Fibroblast of upper back skin (primary cell): ENCODE results near the gene CEP295NL.
"Not testable (repeated sequence)": the region's sequence is repeated elsewhere in the genome, so short reads cannot be mapped to it uniquely, and the experiment has no call there.

ENCODE experiments used
- DNase-seq: peaks from one replicate; pipeline ENCODE4 v3.0.0-alpha.2; 2013

The CEP295NL gene, protein sequence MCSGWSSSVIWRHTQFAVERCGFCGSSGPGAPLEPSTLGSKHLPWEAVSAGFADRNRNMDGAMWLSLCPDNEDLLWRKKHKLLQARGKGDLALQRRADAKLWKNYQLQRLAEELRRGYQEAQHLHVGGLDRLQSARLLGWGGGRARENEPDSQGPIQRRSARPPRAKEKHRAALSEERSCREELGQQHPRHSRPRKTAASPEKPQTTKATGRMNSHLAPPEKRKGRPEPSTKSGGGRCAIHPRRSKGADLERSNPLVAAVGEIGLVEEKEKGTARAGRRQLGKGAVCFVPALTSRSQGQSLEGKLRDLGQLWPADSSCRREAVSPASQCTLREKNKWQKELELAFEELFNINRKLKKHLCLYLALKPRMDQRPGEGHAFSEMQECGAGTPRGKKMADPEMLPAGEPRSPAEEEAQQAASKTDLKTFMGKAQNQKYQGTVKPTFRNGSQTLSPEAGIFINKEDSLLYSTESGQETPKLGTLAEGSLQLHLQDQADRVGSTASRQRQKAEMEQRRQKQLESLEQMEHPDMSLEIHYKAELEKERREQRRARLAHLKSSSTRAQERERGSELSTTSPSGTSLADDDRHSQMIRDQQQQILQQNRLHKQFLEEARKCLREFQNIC

DNA sequence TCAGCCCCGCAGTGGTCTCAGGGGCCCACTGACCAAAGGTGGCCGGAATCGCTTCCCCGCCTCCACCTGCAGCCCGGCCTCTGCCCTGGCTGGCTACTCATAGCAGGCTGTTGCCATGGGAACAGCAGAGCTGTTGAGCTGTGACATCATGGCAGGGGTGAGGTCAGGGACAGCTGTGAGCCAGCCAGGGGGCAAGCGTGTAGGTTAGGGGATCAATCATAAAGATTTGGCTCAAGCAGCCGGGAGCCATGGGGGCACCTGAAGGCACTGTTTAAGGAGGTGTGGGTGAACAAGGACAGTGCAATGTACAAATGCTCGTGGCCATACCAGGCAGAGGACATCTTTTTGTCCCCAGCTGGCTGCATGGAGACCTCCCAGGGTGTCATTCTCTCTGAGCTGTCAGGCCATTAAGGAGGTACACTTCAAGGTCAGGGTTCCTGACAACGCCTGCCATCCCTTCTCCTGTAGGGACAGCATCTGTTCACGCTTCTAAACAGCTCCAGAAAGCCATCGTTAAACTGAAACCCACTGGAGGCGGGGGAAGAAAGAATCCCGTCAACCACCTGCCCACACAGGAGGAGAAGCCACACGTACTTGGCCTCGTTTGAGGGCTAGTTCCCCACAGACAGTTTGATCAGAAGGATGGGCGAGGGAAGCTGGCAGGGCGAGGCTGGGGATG is at the start of gene CEP295NL:
Gene CEP295NL (minus strand): TSS at position 101 of the 679 bp plus-strand sequence. CDS start 1,373 bp downstream, outside the sequence.
- no peak for DNase-seq

DNA sequence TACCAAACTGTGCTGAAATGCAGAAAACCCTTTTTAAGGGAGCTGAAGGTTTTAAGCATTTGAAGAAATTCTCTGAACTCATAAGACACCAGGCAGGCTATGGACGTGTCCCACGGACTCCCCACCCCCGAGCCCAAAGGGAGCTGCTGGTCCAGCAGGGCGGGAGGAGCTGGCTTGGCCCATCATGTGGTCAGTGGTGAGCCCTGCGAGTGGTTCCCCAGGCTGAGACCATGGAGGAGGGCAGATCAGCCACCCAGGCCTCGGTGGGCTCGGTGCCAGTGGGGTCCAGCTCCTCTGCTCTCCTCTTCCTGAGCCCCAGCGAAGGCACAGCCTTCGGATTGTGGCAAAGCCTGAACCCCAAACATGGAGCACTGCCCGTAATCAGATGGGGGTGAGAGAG is 49.7 kb upstream of the CEP295NL start:
- no peak for DNase-seq

DNA sequence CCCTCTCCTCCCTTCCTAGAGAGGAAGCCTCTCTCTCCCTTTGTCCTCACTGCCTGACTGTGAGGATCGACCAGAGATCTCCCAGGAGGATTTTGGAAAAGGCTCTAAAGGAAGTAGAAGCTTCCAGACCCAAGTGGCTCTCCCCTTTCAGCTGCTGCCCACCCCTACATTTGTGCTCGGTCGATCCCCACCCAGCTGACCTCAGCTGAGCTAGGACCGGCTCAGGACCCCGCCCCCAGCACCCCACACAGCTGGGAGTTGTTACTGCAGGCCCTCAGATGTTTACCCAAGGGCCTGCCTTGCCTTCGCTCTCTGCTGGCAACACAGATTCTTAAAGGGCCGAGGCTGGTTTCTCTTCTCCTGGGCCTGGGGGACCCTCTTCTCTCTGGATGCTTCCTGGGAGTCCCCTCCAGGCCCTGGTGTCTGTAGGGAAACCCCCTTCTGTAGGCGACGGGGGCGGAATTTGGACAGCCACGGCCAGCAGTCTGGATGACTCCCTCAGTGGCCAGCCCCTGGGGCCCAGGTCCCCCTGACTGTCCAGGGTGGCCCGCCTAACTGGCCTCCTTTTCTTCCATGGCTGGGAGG is 49.1 kb upstream of the CEP295NL start:
- peak; percentile 15 for DNase-seq

DNA sequence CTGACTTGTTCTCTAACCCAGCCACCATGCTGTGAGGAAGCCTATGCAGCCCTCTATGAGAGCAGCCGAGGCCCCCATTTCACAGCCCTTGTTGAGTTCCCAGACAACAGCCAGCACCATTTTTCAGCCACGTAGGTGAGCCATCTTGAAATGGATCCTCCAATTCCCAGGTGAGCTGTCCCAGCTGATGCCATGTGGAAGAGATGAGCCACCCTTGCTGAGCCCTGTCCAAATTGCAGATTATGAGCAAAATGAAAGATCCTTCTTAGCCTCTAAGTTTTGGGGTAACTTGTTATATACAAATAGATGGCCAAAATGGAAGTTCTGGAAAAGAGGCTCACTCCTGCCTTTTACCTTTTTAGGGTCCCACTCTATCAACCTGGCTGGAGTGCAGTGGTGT is 47.9 kb upstream of the CEP295NL start:
- no peak for DNase-seq

DNA sequence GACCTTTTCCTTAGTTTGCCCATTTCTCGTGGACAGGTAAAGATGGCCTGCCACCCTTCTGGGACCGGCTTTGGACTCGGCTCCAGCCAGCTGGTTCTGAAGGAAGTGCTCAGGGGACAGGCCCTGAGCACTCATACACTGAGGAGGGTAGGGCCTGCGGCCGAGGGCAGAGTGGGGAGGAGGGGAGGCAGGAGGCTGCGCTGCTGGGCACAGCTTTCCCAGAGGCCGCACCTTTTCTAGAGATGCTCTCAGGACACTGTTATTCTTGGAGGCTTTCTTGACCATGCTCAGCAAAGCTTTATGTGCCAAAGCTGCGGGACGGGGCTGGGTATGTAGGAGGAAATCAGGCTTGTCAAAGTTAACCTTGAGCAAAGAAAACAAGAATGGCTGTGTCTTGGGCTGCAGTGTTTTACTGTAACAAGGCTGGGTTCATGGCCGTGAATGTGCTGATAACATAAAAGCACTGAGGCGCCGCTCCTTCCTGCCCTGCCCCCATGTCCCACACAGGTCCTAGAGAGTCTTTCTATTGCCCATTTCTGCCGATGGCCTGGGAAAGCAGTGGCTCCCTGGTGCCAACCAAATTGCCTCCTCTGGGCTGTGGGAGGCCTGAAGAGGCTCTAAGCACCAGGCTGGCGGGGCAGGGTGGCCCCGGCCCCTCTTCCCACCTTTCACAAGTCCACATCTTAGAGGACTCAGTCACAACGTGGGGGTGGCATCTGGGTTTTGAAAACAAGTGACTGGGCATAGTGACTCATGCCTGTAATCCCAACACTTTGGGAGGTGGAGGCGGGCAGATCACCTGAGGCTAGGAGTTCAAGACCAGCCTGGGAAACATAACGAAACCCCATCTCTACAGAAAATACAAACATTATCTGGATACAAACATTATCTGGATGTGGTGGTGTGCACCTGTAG is 44.5 kb upstream of the CEP295NL start:
- DNase-seq, result no peak

DNA sequence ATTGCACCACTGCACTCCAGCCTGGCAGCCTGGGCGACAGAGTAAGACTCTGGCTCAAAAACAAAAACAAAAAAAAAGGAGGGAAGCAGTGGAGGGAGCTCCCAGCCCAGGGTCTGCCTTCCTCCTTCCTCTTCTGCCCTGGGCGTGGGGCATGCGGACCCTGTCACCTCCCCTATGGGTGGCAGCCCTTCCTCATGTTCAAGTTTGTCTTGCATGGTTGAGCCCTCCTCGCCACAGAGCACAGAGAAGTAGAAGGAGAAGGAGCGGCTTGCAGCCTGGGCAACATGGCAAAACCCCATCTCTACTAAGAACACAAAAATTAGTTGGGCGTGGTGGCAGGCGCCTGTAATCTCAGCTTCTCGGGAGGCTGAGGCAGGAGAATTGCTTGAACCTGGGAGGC is 43.6 kb upstream of the CEP295NL start:
- no peak for DNase-seq

DNA sequence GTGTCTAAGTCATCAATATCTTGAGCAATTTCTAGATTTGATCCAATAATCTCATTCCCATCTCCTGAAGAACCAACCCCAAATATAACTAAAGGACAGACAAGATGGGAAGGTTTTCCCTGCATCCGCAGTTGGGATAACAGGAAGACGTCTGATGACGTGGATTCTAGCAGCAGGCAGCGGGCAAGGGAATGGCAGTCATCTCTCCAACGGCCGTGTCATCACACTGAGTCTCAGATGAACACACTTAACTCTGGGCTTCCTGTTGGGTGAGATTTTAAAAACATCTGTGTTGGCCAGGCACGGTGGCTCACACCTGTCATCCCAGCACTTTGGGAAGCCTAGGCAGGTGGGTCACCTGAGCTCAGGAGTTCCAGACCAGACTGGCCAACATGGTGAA is 43.1 kb upstream of the CEP295NL start:
- no peak for DNase-seq

DNA sequence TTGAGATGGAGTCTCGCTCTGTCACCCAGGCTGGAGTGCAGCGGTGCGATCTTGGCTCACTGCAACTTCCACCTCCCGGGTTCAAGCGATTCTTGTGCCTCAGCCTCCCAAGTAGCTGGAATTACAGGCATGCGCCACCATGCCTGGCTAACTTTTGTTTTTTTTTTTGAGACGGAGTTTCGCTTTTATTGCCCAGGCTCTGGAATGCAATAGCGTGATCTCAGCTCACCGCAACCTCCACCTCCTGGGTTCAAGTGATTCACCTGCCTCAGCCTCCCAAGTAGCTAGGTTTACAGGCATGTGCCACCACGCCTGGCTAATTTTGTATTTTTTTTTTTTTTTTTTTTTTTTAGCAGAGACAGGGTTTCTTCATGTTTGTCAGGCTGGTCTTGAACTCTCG is 42.5 kb upstream of the CEP295NL start:
- not testable (repeated sequence) for DNase-seq

DNA sequence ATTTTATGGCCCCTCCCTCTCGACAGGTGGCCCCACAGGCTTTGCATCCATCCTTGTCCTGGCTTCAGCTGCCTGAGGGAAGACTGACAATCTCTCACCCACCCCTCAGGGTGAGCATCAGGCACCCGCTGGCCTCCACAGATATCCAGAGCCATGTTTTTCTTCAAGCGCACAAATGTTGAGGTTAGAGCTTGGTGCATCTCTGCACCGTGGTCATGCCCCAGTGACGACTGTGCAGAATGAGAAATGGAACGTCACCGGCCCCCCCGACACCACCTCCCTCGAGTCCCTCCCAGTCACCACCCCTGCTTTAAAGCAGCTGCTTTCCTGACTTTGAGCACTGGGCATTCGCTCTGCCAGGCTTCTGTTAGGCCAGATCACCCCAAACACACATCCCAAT is 42.0 kb upstream of the CEP295NL start:
- no peak for DNase-seq

DNA sequence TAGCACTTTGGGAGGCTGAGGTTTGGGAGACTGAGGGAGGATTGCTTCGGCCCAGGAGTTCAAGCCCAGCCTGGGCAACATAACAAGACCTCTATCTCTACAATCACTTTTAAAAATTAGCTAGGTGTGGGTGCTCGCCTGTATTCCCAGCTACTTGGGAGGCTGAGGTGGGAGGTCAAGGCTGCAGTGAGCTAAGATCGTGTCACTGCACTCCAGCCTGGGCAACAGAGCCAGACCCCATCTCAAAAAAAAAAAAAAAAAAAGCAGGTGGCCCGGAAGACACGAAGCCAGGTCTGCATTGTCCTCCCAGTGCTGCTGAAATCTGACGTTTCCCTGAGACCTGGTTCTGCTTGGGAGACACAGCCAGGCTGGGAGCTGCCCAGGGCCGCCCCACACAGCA is 41.0 kb upstream of the CEP295NL start:
- DNase-seq, result no peak

DNA sequence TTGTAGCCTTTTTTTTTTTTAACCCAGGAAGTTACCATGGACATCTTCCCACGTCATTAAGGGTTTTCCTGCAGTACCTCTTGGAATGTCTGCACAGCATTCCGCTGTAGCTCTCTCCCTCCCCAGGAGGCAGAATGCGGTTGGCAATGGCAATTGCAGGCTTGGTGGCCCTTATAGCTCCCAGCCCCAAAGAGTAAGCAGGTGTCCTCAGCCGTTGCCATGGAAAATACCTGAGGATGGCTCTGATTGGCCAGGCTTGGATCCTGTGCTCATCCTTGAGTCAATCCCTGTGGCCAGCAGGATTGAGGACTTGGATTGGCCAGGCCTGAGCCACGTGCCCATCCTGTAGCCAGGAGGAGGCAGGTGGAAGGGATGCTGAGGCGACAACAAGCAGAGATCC is 37.7 kb upstream of the CEP295NL start:
- DNase-seq, result peak; percentile 78

DNA sequence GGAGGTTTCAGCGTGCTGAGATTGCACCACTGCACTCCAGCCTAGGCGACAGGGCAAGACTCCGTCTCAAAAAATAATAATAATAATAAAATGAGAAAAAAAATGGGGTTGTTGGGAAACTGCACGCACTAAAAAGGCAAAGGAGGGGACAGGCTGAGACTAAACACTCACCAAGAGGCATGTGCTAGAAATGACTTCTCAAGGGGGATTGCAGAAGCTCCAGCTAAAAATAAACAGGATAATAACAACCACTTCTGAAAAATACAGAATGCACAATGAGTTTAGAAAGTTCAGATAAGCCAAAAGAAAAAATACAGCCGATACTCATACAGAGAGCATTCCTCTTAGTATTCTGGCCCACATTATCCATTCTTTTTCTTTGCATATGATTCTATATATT is 37.3 kb upstream of the CEP295NL start:
- DNase-seq, result no peak

DNA sequence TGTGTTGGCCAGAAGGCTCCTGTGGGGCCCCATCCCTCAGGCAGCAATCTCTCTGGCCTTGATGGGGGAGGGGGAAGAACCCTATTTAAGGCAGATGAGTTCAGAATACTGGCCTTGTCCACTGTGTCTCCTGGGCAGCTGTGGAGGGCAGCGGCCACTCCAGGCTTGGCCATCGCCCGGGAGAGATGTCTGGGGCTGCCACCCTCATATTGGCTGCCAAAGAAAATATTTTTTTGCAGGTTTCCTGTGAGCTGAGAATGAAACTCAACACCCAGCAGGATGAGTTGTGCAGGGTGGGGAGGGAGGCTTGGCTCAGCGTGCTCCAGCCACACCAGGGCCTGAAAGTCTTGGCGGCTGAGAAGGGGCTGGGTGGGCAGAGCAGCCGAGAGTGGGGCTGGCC is 36.6 kb upstream of the CEP295NL start:
- DNase-seq, result no peak

DNA sequence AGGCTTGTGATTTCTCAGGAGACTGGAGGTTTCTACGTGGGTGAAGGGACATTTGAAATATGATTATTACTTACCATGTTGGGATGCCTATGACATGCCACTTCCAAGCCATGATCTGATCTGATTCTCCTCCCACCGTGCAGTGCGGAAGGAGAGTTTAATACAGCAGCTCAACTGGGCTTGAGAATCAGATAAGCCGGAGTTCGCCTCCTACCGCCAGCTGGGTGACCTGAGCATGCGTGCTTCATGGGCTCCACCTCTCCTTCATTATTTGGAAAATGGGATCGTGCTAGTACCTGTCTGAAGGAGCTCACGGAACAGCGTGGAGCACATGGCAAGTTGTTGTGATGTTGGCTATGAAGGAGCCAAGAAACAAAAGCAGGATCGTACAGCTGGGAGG is 34.6 kb upstream of the CEP295NL start:
- DNase-seq, result no peak

DNA sequence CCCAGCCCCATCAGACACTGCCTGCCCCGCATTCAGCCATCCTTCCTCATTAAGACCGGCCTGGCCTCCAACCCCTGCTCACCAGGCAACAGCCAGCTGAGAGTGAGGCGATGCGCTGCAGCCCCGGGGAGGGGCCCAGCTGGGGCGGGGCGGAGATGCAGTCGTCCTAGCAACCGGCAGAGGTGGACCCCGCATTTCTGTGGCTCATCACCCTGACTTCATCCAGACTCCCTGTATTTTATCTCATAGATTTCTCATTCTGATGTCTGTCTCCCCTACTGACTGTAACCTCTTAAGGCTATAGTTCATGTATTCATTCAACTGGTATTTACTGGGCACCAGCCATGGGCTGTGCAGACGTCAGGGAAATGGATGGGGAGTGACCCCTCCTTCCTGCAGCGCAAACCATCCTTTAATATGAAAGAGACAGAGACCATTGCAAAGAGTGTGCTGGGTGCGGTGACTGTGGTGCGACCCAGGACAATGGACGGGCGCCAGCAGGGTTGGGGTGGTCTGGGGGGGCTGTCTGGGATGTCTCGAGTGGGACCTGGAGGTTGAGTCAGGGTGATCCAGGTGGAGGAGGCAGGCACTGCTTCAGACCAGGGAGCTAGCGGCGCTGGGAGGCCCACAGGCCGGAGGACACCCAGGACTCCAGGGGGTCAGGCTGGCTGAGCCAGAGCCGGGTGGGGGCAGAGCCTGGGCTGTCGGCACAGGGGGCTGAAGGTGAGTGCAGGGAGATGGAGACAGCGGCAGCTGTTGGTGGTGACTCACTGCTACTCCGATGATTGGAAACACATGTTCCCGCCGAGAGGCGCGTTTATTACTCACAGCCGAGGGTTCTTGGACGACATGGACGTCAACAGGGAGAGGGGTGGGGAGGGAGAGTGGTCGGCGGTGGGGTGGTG is 32.7 kb upstream of the CEP295NL start:
- peak; percentile 99 for DNase-seq

DNA sequence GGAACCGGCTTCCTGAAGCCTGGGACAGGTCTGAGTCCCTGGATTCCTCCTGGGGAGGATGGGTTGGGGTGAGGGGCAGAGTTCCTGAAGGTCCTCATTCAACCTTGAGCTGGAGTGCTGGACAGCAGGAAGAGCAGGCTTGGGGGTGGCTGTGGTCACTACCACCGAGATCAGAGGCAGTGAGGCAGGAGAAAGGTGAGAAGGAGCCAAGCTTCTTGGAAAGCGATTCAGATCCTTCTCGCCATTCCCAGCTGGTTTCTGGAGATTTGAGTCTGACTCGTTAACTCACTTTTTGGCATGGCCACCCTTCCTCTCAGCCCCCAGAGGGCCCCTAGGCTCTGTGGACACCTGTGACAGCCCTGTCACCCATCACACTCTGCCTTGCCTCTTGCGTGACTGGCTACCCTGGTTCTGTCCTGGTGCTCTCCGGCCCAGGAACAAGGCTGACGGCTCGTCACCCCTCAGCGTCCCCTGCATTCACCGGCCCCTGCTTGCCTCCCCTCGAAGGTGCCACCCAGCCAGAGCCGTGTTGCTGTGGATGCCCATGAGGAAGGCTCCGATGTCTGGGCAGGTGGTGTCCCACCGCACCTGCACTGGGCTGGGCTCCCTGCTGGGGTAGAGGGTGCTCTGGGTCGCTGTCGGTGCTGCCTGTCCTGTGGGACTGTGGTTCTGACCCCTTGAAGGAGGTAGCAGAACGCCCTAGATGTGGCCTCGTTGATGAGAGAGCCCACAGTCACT is 31.8 kb upstream of the CEP295NL start:
- DNase-seq, result no peak

DNA sequence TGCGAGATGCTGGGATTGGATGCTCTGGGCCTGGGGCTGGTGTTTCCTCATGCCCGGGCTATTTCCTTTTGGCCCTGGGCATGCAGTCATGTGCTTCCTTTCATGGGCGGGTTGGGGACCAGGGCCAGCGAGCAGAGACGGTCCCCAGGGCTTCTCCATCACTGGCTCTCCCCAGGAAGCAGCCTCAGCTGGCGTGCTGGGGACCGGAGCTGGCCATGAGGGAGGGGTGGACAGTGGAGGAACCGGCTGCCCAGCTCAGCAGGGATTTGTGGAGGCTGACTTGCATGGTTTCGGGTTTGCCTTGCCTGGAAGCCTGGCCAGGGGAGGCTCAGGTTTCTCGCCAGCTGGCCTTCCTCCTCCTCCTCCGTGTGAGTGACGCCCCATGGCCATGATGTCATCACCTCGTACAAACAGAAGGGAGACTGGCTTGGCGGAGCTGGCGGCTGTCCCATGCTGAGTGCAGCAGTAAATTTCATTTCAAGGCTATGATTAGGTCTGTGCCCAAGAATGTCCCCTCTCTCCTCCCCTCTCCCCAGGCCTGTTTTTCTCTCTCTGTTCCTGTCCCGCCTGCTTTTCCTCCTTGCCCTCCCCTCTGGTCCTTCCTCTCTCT is 31.1 kb upstream of the CEP295NL start:
- DNase-seq, result peak; percentile 99

DNA sequence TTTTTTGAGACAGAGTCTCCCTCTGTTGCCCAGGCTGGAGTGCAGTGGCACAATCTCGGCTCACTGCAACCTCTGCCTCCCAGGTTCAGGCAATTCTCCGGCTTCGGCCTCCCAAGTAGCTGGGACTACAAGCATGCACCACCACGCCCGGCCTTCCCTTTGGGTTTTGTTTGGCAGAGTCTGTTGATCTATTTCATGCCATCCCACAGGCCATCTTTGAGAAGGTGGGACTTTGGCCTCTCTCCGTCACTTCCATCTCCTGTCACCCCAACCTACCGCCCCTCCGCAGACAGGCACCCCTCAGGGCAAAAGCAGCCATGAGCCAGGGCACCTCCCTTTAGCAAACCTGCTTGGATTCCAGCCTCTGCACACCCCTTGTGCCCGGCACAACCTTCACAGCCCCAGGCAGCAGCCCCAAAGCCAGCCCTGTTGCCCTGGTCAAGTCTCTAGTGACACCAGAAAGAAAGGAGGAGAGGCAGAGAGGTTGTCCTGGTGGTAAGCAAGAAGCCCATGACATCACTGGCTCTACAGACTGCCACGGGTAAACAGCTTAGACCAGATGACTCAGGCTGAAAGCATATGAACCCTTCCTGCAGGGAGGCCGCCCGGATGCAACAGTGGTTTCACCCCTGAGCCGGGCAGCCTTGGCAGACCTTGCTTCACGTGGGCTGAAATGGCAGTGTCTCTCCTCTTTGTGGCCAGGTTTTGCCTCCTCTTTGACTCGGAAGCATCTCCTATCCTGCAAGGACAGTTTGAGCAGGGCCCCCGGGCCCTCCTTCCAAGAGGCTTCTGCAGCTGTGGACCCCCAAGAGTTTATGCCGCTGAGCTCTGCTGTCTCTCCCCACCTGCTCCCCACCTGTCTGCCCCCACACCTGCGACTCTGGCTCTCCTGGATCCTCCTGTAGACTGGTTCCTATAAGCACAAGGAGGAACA is 30.3 kb upstream of the CEP295NL start:
- peak; percentile 94 for DNase-seq
